ENCODE data around the gene FAM174C. TPM values are rescaled to one million over a fixed set of nuclear protein-coding genes. Genes with fewer than 3 reads are reported as not detected.

The FAM174C gene
- total RNA-seq, 1 experiment from 2014 or later, result 110 TPM

DNA sequence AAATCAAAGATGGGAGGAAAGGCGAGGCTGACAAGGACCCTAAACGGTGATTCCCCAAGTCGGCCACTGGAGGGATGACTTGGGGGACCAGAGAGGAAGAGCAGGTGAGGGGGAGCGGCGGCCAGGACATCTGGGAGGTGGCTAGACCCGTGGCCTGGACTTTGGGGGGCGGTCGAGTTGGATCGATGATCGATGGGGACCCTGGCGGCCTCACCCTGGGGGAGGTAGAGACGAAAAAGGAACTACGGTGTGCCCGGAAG lies 13.9 kb upstream of the FAM174C start:
- H3K36me3 ChIP-seq (ENCODE audit: low read depth, low read length), result peaks cover 7% of the 10 kb centered on the region; the same call in 1 of the 2 replicates
- BruUV-seq (replicated peaks), result TSS peak; percentile 56
- DNase-seq, result no peak
- H4K20me1 ChIP-seq (ENCODE audit: low read length), result no peaks in the 10 kb centered on the region
- no peak for ATAC-seq
- H3K4me3 ChIP-seq (ENCODE audit: low read length), result peak overlapping the region; percentile 86
- H2AFZ ChIP-seq (ENCODE audit: low read length), result peak overlapping the region; percentile 60
- intact Hi-C loops (cut with micrococcal nuclease), result no loop called here
- H3K9me3 ChIP-seq (ENCODE audit: low read length), result no peaks in the 10 kb centered on the region
- peak overlapping the region; percentile 94 for H3K9ac ChIP-seq (ENCODE audit: low read length)
- CTCF ChIA-PET, result no interaction called here
- no peaks in the 10 kb centered on the region for H3K27me3 ChIP-seq (ENCODE audit: low read length)
- H3K27ac ChIP-seq (ENCODE audit: low read length), result peak overlapping the region; percentile 92
- POLR2A ChIA-PET (ENCODE audit: unreplicated experiment), result no interaction called here
- H3F3A ChIP-seq (ENCODE audit: low read length, unreplicated experiment), result peaks cover 14% of the 10 kb centered on the region
- H3K79me2 ChIP-seq (ENCODE audit: low read length), result peaks cover 12% of the 10 kb centered on the region
- TF ChIP-seq EZH2 (IDR thresholded peaks at IDR 0.05; ENCODE audit: low read length, unreplicated experiment) (no peak), EZH2phosphoT487 (IDR thresholded peaks at IDR 0.05; ENCODE audit: borderline replicate concordance, low read length) (no peak)
- TF ChIP-seq, protein P1, sequence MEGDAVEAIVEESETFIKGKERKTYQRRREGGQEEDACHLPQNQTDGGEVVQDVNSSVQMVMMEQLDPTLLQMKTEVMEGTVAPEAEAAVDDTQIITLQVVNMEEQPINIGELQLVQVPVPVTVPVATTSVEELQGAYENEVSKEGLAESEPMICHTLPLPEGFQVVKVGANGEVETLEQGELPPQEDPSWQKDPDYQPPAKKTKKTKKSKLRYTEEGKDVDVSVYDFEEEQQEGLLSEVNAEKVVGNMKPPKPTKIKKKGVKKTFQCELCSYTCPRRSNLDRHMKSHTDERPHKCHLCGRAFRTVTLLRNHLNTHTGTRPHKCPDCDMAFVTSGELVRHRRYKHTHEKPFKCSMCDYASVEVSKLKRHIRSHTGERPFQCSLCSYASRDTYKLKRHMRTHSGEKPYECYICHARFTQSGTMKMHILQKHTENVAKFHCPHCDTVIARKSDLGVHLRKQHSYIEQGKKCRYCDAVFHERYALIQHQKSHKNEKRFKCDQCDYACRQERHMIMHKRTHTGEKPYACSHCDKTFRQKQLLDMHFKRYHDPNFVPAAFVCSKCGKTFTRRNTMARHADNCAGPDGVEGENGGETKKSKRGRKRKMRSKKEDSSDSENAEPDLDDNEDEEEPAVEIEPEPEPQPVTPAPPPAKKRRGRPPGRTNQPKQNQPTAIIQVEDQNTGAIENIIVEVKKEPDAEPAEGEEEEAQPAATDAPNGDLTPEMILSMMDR (conservative IDR thresholded peaks at IDR 0.05; ENCODE audit: low read depth, low read length), result peak; percentile 19; the same call in 1 of the 2 replicates
- no peaks in the 10 kb centered on the region for H3K9me2 ChIP-seq (replicated peaks; ENCODE audit: low read length)
- H3K4me1 ChIP-seq (ENCODE audit: insufficient read depth, low read length), result peaks cover 53% of the 10 kb centered on the region
- peak overlapping the region; percentile 99 for H3K4me2 ChIP-seq (ENCODE audit: low read length)

- POLR2A ChIA-PET (ENCODE audit: unreplicated experiment), result no interaction called here
- TF ChIP-seq EZH2phosphoT487 (IDR thresholded peaks at IDR 0.05; ENCODE audit: borderline replicate concordance, low read length) (no peak), EZH2 (IDR thresholded peaks at IDR 0.05; ENCODE audit: low read length, unreplicated experiment) (no peak)
- TF ChIP-seq, protein P1 (conservative IDR thresholded peaks at IDR 0.05; ENCODE audit: low read depth, low read length), result no peak
- peak; percentile 48 for DNase-seq
Observed at GRCh38 chr19:1261798-1262622, 13.3 kb upstream of the FAM174C start.

DNA sequence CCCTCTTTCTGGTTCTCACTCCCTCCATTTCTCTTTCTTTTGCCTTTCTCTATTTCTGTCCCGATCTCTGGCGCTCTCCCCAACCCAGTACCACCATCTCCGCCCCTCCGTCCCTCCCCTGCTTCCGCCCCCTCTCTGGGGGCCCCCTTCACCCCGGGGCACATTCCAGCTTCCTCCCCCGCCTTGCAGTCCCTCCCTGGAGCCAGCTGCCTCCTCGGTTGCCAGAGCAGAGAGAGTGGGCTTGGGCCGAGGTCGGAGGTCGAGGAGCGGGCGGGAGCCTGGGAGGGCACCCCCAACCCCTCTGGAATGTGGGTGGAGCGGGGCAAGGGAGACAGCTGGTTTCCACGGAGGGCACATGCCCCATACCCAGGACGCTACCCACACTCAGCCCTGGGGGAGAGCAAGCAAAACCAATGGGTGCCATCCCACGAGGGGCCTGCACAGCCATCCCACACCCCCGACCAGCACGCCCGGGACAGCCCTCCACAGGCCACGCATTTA lies 12.7 kb upstream of the FAM174C start:
- peak overlapping the region; percentile 92 for H3K27ac ChIP-seq (ENCODE audit: low read length)
- CTCF ChIA-PET, result interaction anchor here (0.9 kb wide), 1 partner anchor 18 kb away, joined by 4 read pairs; no protein-coding TSS in a partner anchor

More at GRCh38 chr19:1261798-1262622, 13.3 kb upstream of the FAM174C start:
- H3K4me2 ChIP-seq (ENCODE audit: low read length), result peak overlapping the region; percentile 99
- H3K9me3 ChIP-seq (ENCODE audit: low read length), result no peaks in the 10 kb centered on the region
- peak overlapping the region; percentile 86 for H3K4me3 ChIP-seq (ENCODE audit: low read length)
- intact Hi-C loops (cut with micrococcal nuclease), result no loop called here
- BruUV-seq (replicated peaks), result no TSS peak
- H3K27ac ChIP-seq (ENCODE audit: low read length), result peak overlapping the region; percentile 92
- peak; percentile 8 for ATAC-seq
- H3K4me1 ChIP-seq (ENCODE audit: insufficient read depth, low read length), result peaks cover 53% of the 10 kb centered on the region
- peaks cover 12% of the 10 kb centered on the region for H3K79me2 ChIP-seq (ENCODE audit: low read length)
- no peaks in the 10 kb centered on the region for H4K20me1 ChIP-seq (ENCODE audit: low read length)
- H3F3A ChIP-seq (ENCODE audit: low read length, unreplicated experiment), result peaks cover 14% of the 10 kb centered on the region
- H3K27me3 ChIP-seq (ENCODE audit: low read length), result no peaks in the 10 kb centered on the region
- CTCF ChIA-PET, result interaction anchor here (0.9 kb wide), 1 partner anchor 17 kb away, joined by 4 read pairs; no protein-coding TSS in a partner anchor
- H3K9me2 ChIP-seq (replicated peaks; ENCODE audit: low read length), result no peaks in the 10 kb centered on the region
- peak overlapping the region; percentile 94 for H3K9ac ChIP-seq (ENCODE audit: low read length)
- H3K36me3 ChIP-seq (ENCODE audit: low read depth, low read length), result peaks cover 2% of the 10 kb centered on the region; the same call in 1 of the 2 replicates
- H2AFZ ChIP-seq (ENCODE audit: low read length), result peak overlapping the region; percentile 60; the same call in 1 of the 2 replicates

More for the DNA sequence above, 12.7 kb upstream of the FAM174C start:
- peaks cover 14% of the 10 kb centered on the region for H3F3A ChIP-seq (ENCODE audit: low read length, unreplicated experiment)
- H2AFZ ChIP-seq (ENCODE audit: low read length), result no peak overlapping the region
- DNase-seq (no peak), ATAC-seq (no peak)
- H3K27me3 ChIP-seq (ENCODE audit: low read length), result no peaks in the 10 kb centered on the region
- POLR2A ChIA-PET (ENCODE audit: unreplicated experiment), result no interaction called here
- H3K36me3 ChIP-seq (ENCODE audit: low read depth, low read length), result no peaks in the 10 kb centered on the region; the same call in 1 of the 2 replicates
- TF ChIP-seq EZH2 (IDR thresholded peaks at IDR 0.05; ENCODE audit: low read length, unreplicated experiment) (no peak), EZH2phosphoT487 (IDR thresholded peaks at IDR 0.05; ENCODE audit: borderline replicate concordance, low read length) (no peak)
- TF ChIP-seq, protein P1 (conservative IDR thresholded peaks at IDR 0.05; ENCODE audit: low read depth, low read length), result no peak
- H3K9me3 ChIP-seq (ENCODE audit: low read length), result no peaks in the 10 kb centered on the region
- no TSS peak for BruUV-seq (replicated peaks)
- intact Hi-C loops (cut with micrococcal nuclease), result no loop called here
- peaks cover 59% of the 10 kb centered on the region for H3K4me1 ChIP-seq (ENCODE audit: insufficient read depth, low read length)
- no peaks in the 10 kb centered on the region for H3K9me2 ChIP-seq (replicated peaks; ENCODE audit: low read length)
- peak overlapping the region; percentile 94 for H3K9ac ChIP-seq (ENCODE audit: low read length)
- H3K4me3 ChIP-seq (ENCODE audit: low read length), result peak overlapping the region; percentile 86
- no peaks in the 10 kb centered on the region for H4K20me1 ChIP-seq (ENCODE audit: low read length)
- H3K79me2 ChIP-seq (ENCODE audit: low read length), result peaks cover 12% of the 10 kb centered on the region
- peak overlapping the region; percentile 99 for H3K4me2 ChIP-seq (ENCODE audit: low read length)
